Fibroblast of upper back skin (primary cell): ENCODE data around the gene GSDMA.
"Not testable (repeated sequence)": the region's sequence is repeated elsewhere in the genome, so short reads cannot be mapped to it uniquely, and the experiment has no call there.

Experiments used
- DNase-seq: peaks from one replicate; pipeline ENCODE4 v3.0.0-alpha.2; 2013

The GSDMA gene

DNA sequence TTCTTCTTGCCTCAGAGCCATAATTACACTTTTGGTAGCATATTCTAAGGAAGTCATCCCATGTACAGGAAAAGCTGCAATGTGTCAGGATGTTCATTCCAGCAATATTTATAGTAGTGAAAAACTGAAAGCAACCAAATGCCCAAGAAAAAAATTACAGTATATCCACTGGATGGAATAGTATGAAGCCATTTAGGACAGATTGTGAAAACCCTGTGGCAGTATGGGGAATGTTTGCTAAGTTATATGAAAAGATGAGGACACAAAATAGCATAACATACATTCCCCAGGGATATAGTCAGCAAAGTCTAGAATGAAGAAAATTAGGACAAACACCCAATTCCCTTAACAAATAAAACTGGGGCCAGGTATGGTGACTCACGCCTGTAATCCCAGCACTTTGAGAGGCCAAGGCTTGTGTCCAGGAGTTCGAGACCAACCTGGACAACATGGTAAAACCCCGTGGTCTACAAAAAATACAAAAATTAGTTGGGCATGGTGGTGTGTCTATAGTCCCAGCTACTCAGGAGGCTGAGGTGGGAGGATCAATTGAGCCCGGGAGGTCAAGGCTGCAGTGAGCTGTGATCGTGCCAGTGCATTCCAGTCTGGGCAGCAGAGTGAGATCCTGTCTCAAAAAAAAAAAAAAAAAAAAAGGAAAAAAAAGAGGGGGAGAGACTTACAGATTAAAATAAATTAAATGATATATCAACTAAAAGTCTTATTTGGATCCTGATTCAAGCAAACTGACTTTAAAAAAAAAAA lies 33.0 kb upstream of the GSDMA start:
- peak; percentile 90 for DNase-seq

- no peak for DNase-seq
Observed at GRCh38 chr17:39933912-39934311, 28.9 kb upstream of the GSDMA start.

DNA sequence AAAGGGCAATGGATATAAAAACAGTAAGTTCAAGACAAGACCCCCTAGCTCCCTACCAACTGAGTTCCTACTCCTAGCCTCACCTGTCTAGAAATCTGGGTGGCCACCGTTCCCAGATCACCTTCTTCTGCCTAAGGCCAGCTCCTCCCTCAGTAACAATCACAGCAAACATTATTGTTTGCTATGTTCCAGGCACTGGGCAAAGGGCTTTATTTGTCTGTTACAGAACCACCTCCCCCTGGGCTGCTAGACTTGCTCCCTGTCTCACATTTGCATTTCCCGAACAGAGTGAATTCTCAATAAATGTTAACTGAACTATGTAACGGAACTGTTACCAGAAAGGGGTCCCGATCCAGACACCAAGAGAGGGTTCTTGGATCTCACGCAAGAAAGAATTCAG lies 28.5 kb upstream of the GSDMA start:
- DNase-seq: no peak

DNA sequence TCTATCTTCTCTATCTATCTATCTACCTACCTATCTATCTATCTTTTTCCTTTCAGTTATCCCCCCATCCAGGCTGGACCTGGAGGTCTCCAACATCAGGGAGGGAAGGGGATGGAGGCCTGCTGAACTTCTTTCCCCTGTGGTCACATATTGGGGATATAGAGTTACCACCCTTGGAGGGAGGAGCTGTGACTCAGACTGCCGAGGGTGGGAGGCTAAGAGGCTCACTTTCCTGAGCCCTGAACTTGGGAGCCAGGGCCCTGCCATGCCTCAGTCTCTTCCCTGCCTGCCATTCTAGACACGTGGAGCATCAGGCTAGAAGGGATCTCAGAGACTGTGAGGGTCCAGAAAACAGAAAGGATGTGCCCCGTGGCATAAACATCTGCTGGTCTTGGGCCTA lies 26.9 kb upstream of the GSDMA start:
- no peak for DNase-seq

GRCh38 chr17:39937447-39937846 lies 25.4 kb upstream of the GSDMA start:
- DNase-seq: no peak

GRCh38 chr17:39938140-39938869 lies 24.5 kb upstream of the GSDMA start:
- DNase-seq: no peak

DNA sequence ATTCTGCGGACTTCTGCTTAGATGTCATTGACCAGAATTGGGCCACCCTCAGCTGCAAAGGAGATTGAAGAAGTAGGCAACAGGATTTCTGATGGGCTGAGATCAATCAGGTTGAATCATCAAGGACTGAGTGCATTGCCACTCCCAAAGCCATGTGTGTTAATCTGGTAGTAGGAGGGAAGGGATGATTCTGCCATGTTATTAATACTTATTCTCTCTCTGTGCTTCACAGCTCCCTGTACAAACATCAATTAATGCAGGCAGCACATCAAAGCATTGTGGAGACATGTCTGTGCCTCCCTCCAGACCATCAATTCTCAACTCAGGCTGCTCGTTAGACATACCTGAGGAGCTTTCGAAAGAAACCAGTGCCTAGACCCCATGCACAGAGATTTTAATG lies 23.7 kb upstream of the GSDMA start:
- no peak for DNase-seq

DNA sequence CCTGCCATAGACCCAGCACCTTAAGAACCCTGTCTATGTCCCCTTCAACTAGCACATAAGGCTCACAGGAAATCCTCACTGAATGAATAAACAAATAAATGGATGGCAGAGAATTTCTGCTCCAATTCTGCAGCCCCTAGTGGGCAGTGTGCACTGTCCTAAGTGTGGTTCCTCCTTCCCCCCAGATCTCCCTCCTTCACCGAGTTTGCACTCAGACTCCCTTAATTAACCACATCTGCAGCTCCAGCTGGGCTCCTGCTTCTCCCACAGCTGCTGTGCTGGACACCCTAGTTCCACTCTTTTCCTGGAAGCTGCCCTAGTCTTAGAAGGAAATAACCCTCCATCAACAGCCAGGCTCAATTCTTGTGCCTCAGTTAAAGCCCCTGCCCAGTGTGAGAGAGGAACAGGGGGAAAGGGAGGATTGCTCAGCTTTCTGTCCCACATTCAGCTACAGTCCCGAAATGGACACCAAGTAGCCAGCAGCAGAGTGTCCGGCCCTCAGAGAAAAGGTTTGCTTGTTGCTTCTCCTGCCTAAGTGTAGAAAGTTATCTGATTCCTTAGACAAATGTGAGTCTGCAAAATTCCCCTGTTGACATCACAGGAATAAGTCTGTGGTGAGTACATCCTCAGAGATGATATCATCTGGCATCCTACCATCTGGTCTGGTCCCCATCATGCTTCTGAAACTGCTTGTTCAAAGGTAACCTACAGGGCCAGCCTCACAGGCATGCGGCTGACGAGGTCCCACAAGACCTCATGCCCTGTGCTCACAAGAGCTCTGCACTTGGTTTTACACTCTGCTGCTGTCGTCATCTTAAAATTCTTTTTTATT lies 23.0 kb upstream of the GSDMA start:
- peak; percentile 91 for DNase-seq

DNA sequence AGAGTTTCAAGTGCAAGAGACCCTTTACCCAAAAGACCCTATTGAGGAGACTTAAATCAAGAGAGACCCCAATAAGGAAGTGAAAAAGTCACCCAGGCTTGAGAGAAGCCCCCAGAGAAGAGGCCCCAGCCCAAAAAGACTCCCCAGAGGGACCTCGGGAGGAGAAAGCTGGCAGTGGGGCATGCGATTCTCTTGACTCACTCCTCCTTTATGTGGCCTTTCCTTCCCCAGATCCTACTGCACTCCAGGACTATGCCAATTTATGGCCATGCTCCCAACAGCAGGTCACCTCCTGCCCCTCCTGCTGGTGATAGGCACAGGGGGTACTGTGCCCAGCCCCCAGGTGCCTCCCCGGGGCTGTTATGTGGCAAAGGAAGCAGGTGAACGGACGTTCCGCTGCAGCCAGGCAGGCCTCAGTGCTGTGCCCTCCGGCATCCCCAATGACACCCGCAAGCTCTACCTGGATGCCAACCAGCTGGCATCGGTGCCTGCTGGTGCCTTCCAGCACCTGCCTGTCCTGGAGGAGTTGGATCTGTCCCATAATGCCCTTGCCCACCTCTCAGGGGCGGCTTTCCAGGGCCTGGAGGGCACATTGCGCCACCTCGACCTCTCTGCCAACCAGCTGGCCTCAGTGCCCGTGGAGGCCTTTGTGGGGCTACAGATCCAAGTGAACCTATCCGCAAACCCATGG lies 19.0 kb upstream of the GSDMA start:
- DNase-seq: no peak

GRCh38 chr17:39944393-39944711 lies 18.5 kb upstream of the GSDMA start:
- no peak for DNase-seq

DNA sequence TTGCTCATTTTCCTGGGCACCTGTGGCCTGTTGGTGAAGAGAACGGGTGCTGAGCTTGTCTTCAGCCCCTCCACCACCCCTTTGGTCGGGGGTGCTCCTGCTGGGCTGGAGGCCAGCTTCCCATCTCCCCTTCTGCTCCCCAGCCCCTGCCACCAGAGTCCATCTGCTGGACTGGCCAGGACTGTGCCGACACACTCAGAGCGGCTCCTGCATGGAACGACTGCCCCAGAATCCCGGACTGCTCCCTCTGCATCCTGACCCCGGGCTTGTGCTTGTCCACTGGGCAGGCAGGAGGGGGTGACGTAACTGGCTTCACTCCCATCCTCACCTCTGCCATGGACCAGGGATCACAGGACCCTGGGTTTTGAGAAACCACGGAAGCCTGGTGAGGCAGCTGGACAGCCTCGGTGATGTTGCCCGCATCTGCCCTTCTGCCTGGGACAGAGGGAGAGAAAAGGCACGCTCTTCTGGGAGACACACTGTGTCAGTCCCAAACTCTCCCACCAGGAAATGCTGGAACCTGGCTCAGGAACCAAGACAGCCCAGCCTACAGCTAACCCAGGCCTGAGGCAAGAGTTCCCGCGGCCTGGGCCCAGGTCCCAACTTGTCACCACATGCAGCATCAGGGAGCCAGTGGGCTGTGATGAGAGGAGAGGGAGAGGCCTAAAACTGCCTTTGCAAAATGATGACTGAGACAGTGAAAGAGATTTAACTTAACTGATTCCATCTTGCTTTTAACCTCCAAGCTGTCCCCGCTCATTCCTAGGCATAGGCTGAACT lies 16.1 kb upstream of the GSDMA start:
- DNase-seq: no peak

DNA sequence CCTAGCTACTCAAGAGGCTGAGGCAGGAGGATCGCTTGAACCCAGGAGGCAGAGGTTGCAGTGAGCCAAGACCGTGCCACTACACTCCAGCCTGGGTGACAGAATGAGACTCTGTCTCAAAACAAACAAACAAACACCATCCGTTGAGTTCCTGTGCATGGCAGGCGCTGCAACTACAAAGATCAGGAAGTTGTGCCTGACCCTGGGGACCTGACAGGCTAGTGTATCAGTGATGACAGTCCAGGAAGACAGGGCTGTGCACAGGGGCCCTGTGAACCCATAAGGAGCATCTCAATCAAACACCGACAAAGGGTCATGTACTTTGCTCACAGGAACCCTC lies 14.3 kb upstream of the GSDMA start:
- DNase-seq: not testable (repeated sequence)

- DNase-seq: no peak
Observed at GRCh38 chr17:39949028-39949427, 13.8 kb upstream of the GSDMA start.

GRCh38 chr17:39950871-39951348 lies 11.9 kb upstream of the GSDMA start:
- no peak for DNase-seq

- no peak for DNase-seq
Observed at GRCh38 chr17:39951924-39952679, 10.7 kb upstream of the GSDMA start.

- peak; percentile 92 for DNase-seq
Observed at GRCh38 chr17:39952680-39953470, 9.9 kb upstream of the GSDMA start.

GRCh38 chr17:39953471-39953888 lies 9.3 kb upstream of the GSDMA start:
- no peak for DNase-seq

- DNase-seq: no peak
Observed at GRCh38 chr17:39954876-39955275, 7.9 kb upstream of the GSDMA start.

DNA sequence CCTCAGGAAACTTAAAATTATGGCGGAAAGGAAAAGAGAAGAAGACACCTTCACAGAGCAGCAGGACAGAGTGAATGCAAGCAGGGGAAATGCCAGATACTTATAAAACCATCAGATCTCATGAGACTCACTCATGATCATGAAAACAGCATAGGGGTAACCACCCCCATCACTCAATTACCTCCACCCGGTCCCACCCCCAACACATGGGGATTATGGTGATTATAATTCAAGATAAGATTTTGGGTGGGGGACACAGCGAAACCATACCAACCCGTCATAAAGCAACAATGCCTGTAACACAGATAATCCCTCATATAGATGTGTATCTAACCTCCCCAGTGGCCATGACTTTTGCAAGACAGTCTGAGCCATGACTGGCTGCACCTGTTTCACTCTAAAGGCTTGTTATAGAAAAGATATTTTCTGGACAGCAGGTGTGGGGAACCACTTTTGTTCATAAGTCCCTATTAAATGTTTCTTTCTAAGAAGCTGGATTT lies 7.0 kb upstream of the GSDMA start:
- DNase-seq: no peak

GRCh38 chr17:39960524-39961041 lies 2.2 kb upstream of the GSDMA start:
- DNase-seq: no peak
